IPS-20b (cell line): Measurements from ENCODE around the gene KYAT1.

Experiments used
- H3K27ac ChIP-seq: one replicate; pipeline ENCODE4 v1.5.1; 2013; ENCODE audit warnings: low read length
- H3K27me3 ChIP-seq: 2 replicates; pipeline ENCODE4 v1.6.1; 2013; ENCODE audit warnings: mild to moderate bottlenecking, low read length, inconsistent platforms; ENCODE audit not compliant: insufficient read depth
- H3K36me3 ChIP-seq: 2 replicates; pipeline ENCODE4 v1.6.1; 2013; ENCODE audit warnings: low read depth, mild to moderate bottlenecking, inconsistent platforms, low read length, moderate library complexity; ENCODE audit not compliant: insufficient read depth
- H3K4me1 ChIP-seq: 2 replicates; pipeline ENCODE4 v1.6.1; 2013; ENCODE audit warnings: mild to moderate bottlenecking, control low read depth, inconsistent platforms, low read length, moderate library complexity; ENCODE audit not compliant: insufficient read depth
- H3K4me3 ChIP-seq: 2 replicates; pipeline ENCODE4 v1.5.1; 2013; ENCODE audit warnings: mild to moderate bottlenecking, low read length, inconsistent platforms
- H3K9ac ChIP-seq: 2 replicates; pipeline ENCODE4 v1.6.1; 2013; ENCODE audit warnings: low read depth, mild to moderate bottlenecking, inconsistent platforms, low read length, moderate library complexity
- H3K9me3 ChIP-seq: 2 replicates; pipeline ENCODE4 v1.6.1; 2013; ENCODE audit warnings: mild to moderate bottlenecking, low read depth, low read length, inconsistent platforms; ENCODE audit not compliant: insufficient read depth

KYAT1 gene

DNA sequence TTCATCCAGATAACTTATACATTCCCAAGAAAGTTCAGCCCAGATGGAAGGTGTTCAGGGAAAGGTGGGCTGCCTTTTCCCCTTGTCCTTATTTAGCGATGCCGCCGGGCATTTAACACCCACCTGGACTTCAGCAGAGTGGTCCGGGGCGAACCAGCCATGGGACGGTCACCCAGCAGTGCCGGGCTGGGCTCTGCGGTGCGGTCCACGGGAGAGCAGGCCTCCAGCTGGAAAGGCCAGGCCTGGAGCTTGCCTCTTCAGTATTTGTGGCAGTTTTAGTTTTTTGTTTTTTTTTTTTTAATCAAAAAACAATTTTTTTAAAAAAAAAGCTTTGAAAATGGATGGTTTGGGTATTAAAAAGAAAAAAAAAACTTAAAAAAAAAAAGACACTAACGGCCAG is 35.0 kb upstream of the KYAT1 start:
- H3K4me1 ChIP-seq = peaks cover 10% of the 10 kb centered on the region
- no peaks in the 10 kb centered on the region for H3K27me3 ChIP-seq
- H3K9ac ChIP-seq = no peak overlapping the region
- no peak overlapping the region for H3K4me3 ChIP-seq
- H3K36me3 ChIP-seq = peaks cover 57% of the 10 kb centered on the region
- H3K27ac ChIP-seq = no peak overlapping the region
- H3K9me3 ChIP-seq = no peaks in the 10 kb centered on the region

DNA sequence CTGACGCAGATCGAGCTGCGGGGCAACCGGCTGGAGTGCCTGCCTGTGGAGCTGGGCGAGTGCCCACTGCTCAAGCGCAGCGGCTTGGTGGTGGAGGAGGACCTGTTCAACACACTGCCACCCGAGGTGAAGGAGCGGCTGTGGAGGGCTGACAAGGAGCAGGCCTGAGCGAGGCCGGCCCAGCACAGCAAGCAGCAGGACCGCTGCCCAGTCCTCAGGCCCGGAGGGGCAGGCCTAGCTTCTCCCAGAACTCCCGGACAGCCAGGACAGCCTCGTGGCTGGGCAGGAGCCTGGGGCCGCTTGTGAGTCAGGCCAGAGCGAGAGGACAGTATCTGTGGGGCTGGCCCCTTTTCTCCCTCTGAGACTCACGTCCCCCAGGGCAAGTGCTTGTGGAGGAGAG is 34.5 kb upstream of the KYAT1 start:
- H3K36me3 ChIP-seq = peaks cover 62% of the 10 kb centered on the region
- H3K4me3 ChIP-seq = no peak overlapping the region
- no peak overlapping the region for H3K9ac ChIP-seq
- no peaks in the 10 kb centered on the region for H3K9me3 ChIP-seq
- no peak overlapping the region for H3K27ac ChIP-seq
- no peaks in the 10 kb centered on the region for H3K27me3 ChIP-seq
- H3K4me1 ChIP-seq = peaks cover 14% of the 10 kb centered on the region

DNA sequence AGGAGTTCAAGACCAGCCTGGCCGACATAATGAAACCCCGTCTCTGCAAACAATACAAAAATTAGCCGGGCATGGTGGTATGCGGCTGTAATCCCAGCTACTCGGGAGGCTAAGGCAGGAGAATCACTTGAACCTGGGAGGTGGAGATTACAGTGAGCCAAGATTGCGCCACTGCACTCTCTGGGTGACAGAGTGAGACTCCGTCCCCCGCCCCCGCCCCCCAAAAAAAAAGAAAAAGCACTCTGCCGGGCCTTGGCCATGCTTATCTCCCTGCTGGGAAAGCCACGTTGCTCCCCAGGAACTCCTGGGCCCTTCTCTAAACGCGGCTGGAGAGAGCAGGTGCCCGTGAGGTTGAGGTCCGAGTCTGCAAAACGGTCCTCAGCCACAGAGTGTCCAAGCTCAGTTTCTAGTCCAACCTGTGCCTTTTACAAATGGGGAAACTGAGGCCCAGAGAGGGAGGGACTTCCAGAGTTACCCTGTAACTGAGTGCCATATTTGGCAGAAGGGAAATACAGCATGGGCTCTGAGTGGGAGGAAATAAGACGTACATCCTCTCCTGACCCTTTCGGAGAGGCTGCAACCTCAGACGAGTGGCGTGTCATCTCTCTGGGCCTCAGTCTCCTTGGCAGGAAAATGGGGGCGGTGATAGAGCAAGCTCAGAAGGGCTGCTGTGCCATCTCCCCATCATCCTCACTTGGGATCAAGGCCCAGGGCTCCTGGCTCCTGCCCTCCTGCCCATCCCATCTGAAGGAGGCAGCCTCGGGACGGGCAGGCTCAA is 32.4 kb upstream of the KYAT1 start:
- no peak overlapping the region for H3K27ac ChIP-seq
- peaks cover 80% of the 10 kb centered on the region for H3K36me3 ChIP-seq
- no peaks in the 10 kb centered on the region for H3K27me3 ChIP-seq
- no peak overlapping the region for H3K4me3 ChIP-seq
- peaks cover 15% of the 10 kb centered on the region for H3K4me1 ChIP-seq
- H3K9ac ChIP-seq = no peak overlapping the region
- no peaks in the 10 kb centered on the region for H3K9me3 ChIP-seq

DNA sequence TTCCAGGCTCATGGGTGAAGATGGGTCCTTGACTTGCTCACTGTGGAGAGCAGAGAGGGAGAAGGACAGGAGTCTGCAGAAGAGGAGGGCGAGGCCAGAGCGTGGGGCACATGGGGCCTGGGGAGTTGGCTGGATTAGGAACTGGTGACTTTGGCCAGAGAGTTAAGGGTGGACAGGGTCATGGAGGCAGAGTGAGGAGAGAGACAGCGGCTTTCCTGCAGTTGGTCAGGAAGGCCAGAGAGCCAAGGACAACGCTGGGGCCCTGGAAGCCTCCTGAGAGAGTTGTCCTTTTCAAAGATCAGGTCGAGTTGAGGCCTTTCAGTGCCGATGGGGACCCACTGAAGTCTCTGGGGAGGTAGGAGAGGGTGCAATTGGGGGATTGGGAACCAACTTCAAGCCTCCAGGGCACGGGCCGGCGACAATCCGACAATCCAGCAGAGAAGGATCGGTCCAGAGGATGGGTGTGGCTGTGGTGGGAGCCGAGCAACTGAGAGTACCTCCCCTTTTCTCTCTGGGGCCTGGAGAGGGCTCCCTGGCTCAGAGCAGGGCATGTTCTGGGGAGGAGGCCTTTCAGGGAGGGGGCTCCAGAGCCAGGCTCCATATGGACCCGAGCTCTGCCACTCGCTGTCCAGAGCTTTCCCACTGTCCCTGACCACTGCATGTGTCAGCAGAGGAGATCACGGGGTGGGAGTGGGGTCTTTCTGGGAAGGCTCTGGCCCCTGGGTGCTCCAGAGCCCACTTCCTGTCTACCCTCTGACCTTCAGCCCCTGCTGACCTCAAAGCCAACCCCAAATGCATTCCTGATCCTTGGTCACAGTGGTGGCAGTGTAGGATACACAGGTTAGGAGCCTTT is 31.5 kb upstream of the KYAT1 start:
- H3K4me1 ChIP-seq = peaks cover 15% of the 10 kb centered on the region
- peak overlapping the region; percentile 18; the same call in 1 of the 2 replicates for H3K9ac ChIP-seq
- no peaks in the 10 kb centered on the region for H3K27me3 ChIP-seq
- no peak overlapping the region for H3K4me3 ChIP-seq
- no peaks in the 10 kb centered on the region for H3K9me3 ChIP-seq
- H3K27ac ChIP-seq = no peak overlapping the region
- peaks cover 86% of the 10 kb centered on the region for H3K36me3 ChIP-seq

DNA sequence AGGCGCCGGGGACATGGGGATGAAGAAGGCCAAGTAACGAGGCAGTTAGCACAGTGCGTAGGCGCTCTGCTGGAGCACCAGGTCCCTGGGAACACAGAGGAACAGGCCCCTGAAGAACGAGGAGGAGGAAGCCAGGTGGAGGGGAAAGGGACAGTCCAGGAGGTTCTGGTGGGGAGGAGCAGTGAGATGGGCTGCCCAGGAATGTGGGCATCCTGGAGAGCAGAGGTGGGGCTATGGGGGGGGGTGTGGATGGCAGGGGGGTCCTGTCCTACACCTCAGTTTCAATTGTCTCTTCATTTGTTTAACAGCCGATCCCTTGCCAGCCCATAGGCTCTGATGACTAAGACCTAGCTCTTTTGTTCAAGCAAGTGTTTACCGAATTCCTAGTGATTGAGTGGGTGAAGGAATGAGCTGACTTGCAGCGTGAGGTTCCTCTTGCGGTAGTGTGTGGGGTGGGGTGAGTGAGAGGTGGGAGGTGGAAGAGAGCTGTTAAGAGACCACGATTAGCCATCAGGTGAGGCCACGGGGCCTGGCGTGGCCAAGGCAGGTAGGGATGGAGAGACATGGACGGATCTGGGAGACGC is 30.6 kb upstream of the KYAT1 start:
- Histone ChIP-seq H3K27ac (no peak overlapping the region), H3K9ac (peak overlapping the region; percentile 43; the same call in 1 of the 2 replicates), H3K4me1 (peaks cover 15% of the 10 kb centered on the region), H3K9me3 (no peaks in the 10 kb centered on the region), H3K27me3 (no peaks in the 10 kb centered on the region), H3K36me3 (peaks cover 86% of the 10 kb centered on the region), H3K4me3 (no peak overlapping the region)

DNA sequence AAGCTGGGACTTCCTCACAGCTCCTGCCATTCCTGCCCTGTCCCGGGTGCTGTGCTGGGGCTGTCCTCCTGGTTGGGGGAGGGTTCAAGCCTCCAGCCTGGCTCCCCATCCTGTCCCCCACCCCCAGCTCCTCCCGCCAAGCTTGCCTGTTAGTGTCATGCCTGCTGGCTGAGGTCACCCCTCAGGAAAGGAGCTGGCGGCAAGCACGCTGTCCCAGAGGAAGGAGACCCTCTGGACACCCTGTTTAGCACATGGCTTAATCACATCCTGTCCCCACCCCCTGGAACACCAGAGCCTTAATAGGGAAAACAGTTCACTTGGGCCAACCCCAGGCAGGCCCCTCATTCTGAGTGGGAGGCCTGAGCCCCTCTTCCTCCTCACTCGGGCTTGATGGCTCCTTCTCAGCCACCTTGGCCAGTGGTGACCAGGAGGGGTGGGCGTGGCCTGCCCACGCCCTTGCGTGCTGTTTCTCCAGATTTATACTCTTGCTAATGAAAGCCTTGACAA is 29.8 kb upstream of the KYAT1 start:
- Histone ChIP-seq H3K4me1 (peaks cover 15% of the 10 kb centered on the region), H3K9ac (peak overlapping the region; percentile 43; the same call in 1 of the 2 replicates), H3K36me3 (peaks cover 85% of the 10 kb centered on the region), H3K9me3 (no peaks in the 10 kb centered on the region), H3K4me3 (no peak overlapping the region), H3K27ac (no peak overlapping the region), H3K27me3 (no peaks in the 10 kb centered on the region)

DNA sequence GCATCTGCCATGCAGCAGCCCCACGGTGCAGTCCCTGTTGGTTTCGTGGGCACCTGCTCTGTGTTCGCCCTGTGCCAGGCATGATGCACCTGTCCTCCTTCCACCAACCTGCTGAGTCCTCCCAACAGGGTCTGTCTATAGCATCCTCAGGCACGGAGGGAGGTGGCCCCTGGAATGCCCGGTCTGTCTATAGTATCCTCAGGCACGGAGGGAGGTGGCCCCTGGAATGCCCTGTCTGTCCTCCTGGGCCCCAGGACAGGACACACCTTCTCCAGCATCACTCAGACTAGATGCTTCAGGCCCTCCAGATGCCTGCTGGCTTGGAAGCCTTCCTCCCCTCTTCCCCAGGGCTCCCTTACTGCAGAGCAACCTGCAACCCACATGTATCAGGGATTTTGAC is 29.2 kb upstream of the KYAT1 start:
- Histone ChIP-seq H3K27ac (no peak overlapping the region), H3K36me3 (peaks cover 78% of the 10 kb centered on the region)

DNA sequence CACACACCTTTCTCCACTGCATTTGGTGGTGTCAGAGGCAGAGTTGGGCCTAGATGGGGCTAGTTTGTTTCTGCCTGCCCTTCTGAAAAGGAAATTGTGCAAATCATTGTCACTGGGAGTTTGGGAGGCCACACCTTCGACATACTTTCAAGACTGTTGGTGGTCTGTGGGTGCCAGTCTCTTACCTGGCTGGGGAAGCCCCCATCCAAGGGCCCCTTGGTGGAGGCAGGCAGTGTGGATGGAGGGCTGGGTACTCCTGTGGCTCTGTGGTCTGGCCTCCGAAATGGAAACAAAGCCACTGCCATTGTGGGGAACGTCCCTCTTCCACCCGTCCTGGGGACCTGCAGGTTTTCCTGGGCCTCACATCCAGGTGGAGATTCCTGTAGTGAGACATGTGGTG is 28.1 kb upstream of the KYAT1 start:
- no peaks in the 10 kb centered on the region for H3K9me3 ChIP-seq
- H3K4me1 ChIP-seq = peaks cover 15% of the 10 kb centered on the region
- no peak overlapping the region for H3K9ac ChIP-seq
- peaks cover 70% of the 10 kb centered on the region for H3K36me3 ChIP-seq
- H3K27me3 ChIP-seq = no peaks in the 10 kb centered on the region
- no peak overlapping the region for H3K4me3 ChIP-seq
- no peak overlapping the region for H3K27ac ChIP-seq

More for the DNA sequence above, 29.2 kb upstream of the KYAT1 start:
- Histone ChIP-seq H3K4me3 (no peak overlapping the region), H3K9ac (0 out of 2 replicates have a peak overlapping the region, but pooled peaks have one; percentile 27), H3K4me1 (peaks cover 15% of the 10 kb centered on the region), H3K9me3 (no peaks in the 10 kb centered on the region), H3K27me3 (no peaks in the 10 kb centered on the region)

DNA sequence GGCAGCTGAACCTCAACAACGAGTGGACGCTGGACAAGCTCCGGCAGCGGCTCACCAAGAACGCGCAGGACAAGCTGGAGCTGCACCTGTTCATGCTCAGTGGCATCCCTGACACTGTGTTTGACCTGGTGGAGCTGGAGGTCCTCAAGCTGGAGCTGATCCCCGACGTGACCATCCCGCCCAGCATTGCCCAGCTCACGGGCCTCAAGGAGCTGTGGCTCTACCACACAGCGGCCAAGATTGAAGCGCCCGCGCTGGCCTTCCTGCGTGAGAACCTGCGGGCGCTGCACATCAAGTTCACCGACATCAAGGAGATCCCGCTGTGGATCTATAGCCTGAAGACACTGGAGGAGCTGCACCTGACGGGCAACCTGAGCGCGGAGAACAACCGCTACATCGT is 26.6 kb upstream of the KYAT1 start:
- H3K4me1 ChIP-seq = peaks cover 15% of the 10 kb centered on the region
- H3K36me3 ChIP-seq = peaks cover 60% of the 10 kb centered on the region
- H3K4me3 ChIP-seq = no peak overlapping the region
- no peak overlapping the region for H3K27ac ChIP-seq
- no peaks in the 10 kb centered on the region for H3K9me3 ChIP-seq
- H3K9ac ChIP-seq = no peak overlapping the region
- H3K27me3 ChIP-seq = no peaks in the 10 kb centered on the region

DNA sequence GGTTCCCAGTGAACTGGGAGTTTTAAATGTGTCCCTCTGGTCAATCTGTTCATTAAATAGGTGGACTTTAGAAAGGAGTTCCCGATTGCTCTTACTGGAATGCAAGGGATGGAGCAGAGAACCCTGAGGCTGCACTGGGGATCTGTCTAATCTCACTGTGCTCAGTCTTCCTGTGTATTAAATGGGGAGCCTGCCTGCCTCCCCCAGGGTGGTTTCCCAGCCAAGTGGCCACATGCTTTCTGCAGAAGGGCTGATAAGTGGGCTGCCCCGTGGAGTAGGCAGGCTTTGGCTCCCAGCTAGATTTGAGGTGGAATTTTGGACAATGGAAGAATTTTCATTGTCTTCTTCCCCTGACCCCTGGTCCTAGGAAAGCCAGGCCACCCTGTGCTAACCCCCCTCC is 25.0 kb upstream of the KYAT1 start:
- Histone ChIP-seq H3K4me3 (no peak overlapping the region), H3K36me3 (peaks cover 50% of the 10 kb centered on the region), H3K4me1 (peaks cover 6% of the 10 kb centered on the region), H3K27me3 (no peaks in the 10 kb centered on the region), H3K9ac (no peak overlapping the region), H3K9me3 (no peaks in the 10 kb centered on the region), H3K27ac (no peak overlapping the region)

DNA sequence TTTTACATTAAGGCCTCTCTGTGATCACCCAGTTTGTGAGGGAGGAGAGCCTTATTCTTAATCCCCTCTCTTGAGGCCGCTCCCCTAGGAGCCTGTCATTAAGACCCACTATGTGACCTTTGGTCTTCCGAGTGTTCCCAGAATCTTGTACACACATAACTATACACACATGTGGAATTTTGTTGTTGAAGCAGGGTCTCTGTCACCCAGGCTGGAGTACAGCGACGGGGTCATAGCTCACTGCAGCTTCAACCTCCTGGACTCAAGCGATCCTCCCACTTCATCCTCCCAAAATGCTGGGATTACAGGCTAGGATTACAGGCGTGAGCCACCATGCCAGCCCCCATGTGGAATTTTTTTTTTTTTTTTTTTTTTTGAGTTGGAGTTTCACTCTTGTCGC is 24.2 kb upstream of the KYAT1 start:
- Histone ChIP-seq H3K27me3 (no peaks in the 10 kb centered on the region), H3K9me3 (no peaks in the 10 kb centered on the region), H3K27ac (no peak overlapping the region), H3K36me3 (peaks cover 43% of the 10 kb centered on the region), H3K9ac (no peak overlapping the region), H3K4me1 (no peaks in the 10 kb centered on the region), H3K4me3 (no peak overlapping the region)
